Femur (tissue), 1 donor: Measurements from ENCODE around the gene BLOC1S6.
"Not testable (repeated sequence)": the region's sequence is repeated elsewhere in the genome, so short reads cannot be mapped to it uniquely, and the experiment has no call there.

Experiments used
- DNase-seq: peaks from one replicate; pipeline ENCODE4 v3.0.0-alpha.2; 2017

Gene BLOC1S6

GRCh38 chr15:45641999-45642932 is 55.1 kb downstream of the BLOC1S6 start:
- DNase-seq, result peak; percentile 53

- DNase-seq, result no peak
Observed at GRCh38 chr15:45644437-45644836, 57.3 kb downstream of the BLOC1S6 start.

- no peak for DNase-seq
Observed at GRCh38 chr15:45645026-45645980, 58.1 kb downstream of the BLOC1S6 start.

- no peak for DNase-seq
Observed at GRCh38 chr15:45646220-45646619, 59.0 kb downstream of the BLOC1S6 start.

GRCh38 chr15:45647828-45648227 is 60.6 kb downstream of the BLOC1S6 start:
- DNase-seq, result no peak

- DNase-seq, result no peak
Observed at GRCh38 chr15:45648521-45649200, 61.5 kb downstream of the BLOC1S6 start.

- not testable (repeated sequence) for DNase-seq
Observed at GRCh38 chr15:45650007-45650406, 62.8 kb downstream of the BLOC1S6 start.

GRCh38 chr15:45650889-45651525 is 63.8 kb downstream of the BLOC1S6 start:
- DNase-seq, result no peak

GRCh38 chr15:45653702-45654424 is 66.7 kb downstream of the BLOC1S6 start:
- no peak for DNase-seq

- DNase-seq, result no peak
Observed at GRCh38 chr15:45654749-45655148, 67.6 kb downstream of the BLOC1S6 start.

GRCh38 chr15:45657254-45657653 is 70.1 kb downstream of the BLOC1S6 start:
- no peak for DNase-seq

GRCh38 chr15:45657764-45658545 is 70.8 kb downstream of the BLOC1S6 start:
- DNase-seq, result no peak
